Right atrium auricular region (tissue), 2 donors: ENCODE results near the gene SEMA4C. TPM values are rescaled to one million over a fixed set of nuclear protein-coding genes. Genes with fewer than 3 reads are reported as not detected.

Experiments
- DNase-seq: peaks from one replicate; pipeline ENCODE4 v3.0.0-alpha.2; 2019; ENCODE audit warnings: low spot score
- H3K27ac ChIP-seq, 2 donors: fragments of 200-600 bp; sonication (generic); 1 replicate in 1 of 2; 2 replicates in 1 of 2; pipeline ENCODE4 v1.5.1; 2016 to 2019
- H3K27me3 ChIP-seq, 2 donors: fragments of 200-600 bp; sonication (generic); one replicate each; pipeline versions ENCODE4 v1.5.1 to v1.6.0; 2017 to 2019
- H3K36me3 ChIP-seq: fragments of 200-600 bp; sonication (generic); one replicate; pipeline ENCODE4 v1.5.1; 2016
- H3K4me1 ChIP-seq, 2 donors: fragments of 200-600 bp; sonication (generic); one replicate each; pipeline versions ENCODE4 v1.5.1 to v1.6.0; 2017 to 2019
- H3K4me3 ChIP-seq, 2 donors: fragments of 200-600 bp; sonication (generic); 1 replicate in 1 of 2; 2 replicates in 1 of 2; pipeline ENCODE4 v1.5.1; 2017 to 2019; ENCODE audit warnings: mild to moderate bottlenecking in 1 of 2, moderate library complexity in 1 of 2
- H3K9me3 ChIP-seq, 2 donors: fragments of 200-600 bp; sonication (generic); one replicate each; pipeline ENCODE4 v1.5.1; 2019
- total RNA-seq, 2 donors: library from RNA; depleted of rRNA; stranded (reverse); fragments of >200 nt; gene quantifications; one replicate each; pipeline ENCODE4 v1.1.0, GENCODE V29; 2016
- TF ChIP-seq, protein P1 (sequence below), 2 donors: fragments of 200-600 bp; sonication (generic); IDR thresholded peaks; one replicate each; pipeline ENCODE4 v1.5.1; 2019; ENCODE audit warnings: antibody characterized with exemption in 2 of 2

SEMA4C gene
- total RNA-seq, 2 donors from 2014 or later, result 12.0 to 23.3 TPM

DNA sequence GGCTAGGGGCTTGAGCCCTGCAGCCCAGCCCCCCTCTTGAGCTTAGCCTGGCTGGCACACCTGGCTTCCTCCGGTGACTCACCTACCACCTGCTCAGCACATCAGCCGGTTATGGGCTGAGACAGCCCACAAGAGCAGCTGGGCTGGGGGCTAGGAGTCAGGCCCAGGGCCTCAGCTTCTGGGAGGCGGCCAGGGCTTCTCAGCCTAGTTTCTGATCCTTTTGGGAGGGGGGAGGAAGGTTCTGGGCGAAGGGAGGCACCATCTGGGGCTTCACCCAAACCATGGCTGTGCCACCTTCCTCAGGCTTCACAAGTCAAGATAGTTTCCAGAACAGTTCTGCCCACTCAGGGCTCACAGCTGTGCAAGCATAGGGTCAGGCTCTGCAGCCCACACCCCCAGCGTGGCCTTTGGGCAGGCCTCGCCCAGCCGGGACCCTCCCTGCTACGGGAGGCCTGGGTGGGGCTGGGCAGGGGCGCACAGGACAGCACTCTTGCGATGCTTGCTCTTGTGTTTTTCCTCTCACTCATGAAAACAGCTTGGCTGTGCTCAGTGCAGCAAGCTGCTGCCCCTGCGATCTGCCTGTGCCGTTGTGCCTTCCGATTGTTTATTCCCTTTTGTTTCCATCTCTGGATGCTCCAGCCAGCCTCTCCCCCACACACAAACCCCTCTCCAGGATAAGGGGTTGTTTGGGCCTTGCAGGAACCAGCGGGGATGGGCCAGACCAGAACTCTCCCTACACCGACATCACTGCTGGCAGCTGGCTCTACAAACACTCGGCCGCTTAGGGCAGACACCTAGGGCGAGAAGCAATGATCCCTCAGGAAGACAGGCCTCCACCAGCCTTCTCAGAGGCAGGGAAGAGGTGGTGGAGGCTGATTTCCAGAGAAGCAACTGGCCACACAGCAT lies 26.1 kb upstream of the SEMA4C start:
- no peaks in the 10 kb centered on the region for H3K9me3 ChIP-seq
- no peak overlapping the region for H3K27ac ChIP-seq
- H3K36me3 ChIP-seq, result no peaks in the 10 kb centered on the region
- no peak overlapping the region for H3K4me3 ChIP-seq
- H3K27me3 ChIP-seq, result no peaks in the 10 kb centered on the region
- peaks cover 0 to 22% of the 10 kb centered on the region in 2 donors for H3K4me1 ChIP-seq
- DNase-seq, result no peak
- TF ChIP-seq, protein P1, sequence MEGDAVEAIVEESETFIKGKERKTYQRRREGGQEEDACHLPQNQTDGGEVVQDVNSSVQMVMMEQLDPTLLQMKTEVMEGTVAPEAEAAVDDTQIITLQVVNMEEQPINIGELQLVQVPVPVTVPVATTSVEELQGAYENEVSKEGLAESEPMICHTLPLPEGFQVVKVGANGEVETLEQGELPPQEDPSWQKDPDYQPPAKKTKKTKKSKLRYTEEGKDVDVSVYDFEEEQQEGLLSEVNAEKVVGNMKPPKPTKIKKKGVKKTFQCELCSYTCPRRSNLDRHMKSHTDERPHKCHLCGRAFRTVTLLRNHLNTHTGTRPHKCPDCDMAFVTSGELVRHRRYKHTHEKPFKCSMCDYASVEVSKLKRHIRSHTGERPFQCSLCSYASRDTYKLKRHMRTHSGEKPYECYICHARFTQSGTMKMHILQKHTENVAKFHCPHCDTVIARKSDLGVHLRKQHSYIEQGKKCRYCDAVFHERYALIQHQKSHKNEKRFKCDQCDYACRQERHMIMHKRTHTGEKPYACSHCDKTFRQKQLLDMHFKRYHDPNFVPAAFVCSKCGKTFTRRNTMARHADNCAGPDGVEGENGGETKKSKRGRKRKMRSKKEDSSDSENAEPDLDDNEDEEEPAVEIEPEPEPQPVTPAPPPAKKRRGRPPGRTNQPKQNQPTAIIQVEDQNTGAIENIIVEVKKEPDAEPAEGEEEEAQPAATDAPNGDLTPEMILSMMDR (IDR thresholded peaks at IDR 0.05), result no peak

DNA sequence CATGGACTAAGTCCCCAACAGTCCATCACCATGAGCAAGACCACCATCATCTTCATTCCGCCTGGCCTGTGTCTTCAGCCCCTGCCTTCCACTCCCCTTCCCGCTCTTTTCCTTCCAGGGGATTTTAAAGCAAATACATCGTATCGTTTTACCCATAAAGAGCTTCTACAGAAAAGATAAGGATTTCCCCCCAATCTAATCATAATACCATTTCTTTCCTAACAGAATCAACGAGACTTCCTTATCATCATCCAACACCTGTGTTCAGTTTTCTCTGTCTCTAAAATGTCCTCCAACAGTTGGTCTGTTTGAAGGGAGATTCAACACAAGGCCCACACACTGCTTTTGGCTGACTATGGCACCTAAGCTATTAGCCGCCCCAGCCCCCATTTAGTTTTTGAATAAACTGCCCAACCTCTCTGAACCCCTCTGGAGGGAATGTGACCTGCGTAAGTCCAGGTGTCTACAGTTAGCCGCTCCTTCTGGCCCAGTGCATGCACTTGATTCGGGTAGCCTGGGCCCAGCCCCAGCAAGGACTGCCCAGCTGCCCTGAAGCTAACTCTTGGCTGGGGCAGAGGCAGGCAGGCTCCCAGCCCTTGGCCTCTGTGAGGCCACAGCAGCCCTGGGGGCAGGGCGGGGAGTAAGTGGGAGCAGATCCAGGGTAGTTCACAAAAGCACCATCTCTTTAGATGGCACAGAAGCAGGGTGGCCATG lies 25.3 kb upstream of the SEMA4C start:
- no peak overlapping the region for H3K4me3 ChIP-seq
- DNase-seq, result no peak
- peaks cover 0 to 30% of the 10 kb centered on the region in 2 donors for H3K4me1 ChIP-seq
- H3K36me3 ChIP-seq, result no peaks in the 10 kb centered on the region
- H3K9me3 ChIP-seq, result no peaks in the 10 kb centered on the region
- TF ChIP-seq, protein P1 (IDR thresholded peaks at IDR 0.05), result no peak
- H3K27ac ChIP-seq, result no peak overlapping the region
- H3K27me3 ChIP-seq, result no peaks in the 10 kb centered on the region

DNA sequence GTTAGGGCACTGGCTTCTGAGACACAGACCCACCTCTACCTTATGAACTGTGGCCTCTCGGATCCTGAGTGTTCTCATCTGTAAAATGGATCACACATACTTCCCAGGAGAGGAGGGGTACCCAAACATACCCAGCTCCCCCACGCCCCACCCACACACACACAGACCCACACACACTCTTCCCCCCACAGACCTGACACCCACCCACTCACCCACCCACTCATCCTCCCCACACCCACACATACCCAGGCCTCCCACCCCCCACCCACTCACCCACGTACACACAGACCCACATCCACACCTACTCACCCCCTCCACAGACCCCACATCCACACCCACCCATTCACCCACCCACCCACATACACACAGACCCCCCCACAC lies 24.3 kb upstream of the SEMA4C start:
- TF ChIP-seq, protein P1 (IDR thresholded peaks at IDR 0.05), result no peak
- Histone ChIP-seq H3K27me3 (no peaks in the 10 kb centered on the region), H3K4me3 (no peak overlapping the region), H3K27ac (no peak overlapping the region), H3K4me1 (peaks cover 0 to 30% of the 10 kb centered on the region in 2 donors), H3K9me3 (no peaks in the 10 kb centered on the region), H3K36me3 (no peaks in the 10 kb centered on the region)
- DNase-seq, result no peak

DNA sequence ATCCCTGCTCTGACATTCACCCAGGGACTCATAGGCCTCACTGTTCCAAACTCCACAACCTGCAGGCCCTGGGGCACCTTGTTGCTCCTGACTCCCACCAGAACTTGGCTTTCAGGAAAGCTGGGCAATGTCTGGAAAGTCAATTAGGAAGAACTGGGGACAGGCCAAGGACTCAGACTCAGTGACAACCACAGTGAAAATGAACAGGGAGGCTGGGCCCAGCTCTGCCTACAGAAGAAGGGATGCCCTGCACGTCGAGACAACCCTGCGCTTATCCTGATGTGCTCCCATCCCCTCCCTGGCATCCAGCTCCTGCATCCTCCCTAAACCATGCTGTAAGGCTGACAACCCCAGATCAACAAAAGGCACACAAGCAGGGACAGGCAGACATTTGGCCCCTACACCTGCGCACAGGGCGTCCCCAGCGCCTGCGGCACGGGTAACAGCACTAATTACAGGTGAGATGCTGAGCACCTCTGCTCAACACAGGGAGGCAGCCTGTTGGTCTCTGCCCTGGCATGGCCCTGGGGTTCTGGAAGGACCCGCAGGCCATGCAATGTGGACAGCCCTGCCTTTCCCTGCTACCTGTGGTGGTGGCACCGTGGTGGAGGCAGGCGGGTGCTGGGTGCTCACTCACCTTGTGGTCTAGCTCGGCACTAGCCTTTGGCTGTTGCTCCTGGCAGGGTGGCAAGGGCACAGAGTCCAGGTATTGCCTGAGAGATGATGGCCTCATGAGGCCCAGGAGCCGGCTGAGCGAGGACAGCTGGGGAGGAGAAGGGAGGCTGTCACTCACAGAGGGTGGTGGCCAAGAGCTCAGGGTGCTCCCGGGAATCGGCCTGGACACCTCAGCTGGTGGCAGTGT lies 23.6 kb upstream of the SEMA4C start:
- Histone ChIP-seq H3K27ac (no peak overlapping the region), H3K9me3 (no peaks in the 10 kb centered on the region), H3K4me3 (no peak overlapping the region), H3K4me1 (peaks cover 0 to 34% of the 10 kb centered on the region in 2 donors), H3K36me3 (no peaks in the 10 kb centered on the region), H3K27me3 (no peaks in the 10 kb centered on the region)
- DNase-seq, result no peak
- TF ChIP-seq, protein P1 (IDR thresholded peaks at IDR 0.05), result no peak

DNA sequence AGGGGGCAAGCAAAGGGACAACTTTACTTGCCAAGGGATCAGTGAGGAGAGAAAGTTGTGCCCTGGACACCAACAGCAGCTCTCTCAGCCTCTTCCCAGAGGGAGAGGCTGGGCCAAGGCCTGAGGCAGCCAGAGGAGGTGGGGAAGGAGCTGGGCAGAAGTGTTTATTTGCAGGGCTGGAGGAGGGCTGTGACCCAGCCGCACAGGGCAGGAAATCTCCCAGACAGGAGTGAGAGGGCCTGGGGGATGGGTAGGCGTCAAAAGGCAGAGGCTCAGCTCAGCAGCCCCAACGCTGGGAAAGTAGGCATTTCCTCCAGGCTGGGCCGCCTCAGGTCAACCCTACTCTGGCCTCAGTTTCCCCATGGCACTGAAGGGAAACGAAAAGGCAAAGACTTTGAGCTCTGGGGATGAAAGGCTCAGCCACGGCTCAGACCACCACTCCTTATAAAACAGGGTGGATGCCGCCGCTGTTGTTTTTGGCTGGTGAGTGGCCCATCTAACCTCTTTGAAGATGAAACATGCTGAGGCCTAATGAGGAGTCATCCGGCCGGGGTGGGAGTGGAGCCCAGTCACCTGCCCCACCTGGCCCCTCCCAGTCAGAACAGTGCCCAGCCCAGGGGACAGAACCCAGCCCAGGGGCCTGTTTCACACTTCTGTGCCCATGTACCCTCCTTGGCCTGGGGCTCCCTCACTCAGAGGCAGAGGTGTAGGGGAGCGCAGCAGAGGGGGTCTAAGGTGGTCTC lies 21.9 kb upstream of the SEMA4C start:
- DNase-seq, result no peak
- peaks cover 0 to 52% of the 10 kb centered on the region in 2 donors for H3K4me1 ChIP-seq
- TF ChIP-seq, protein P1 (IDR thresholded peaks at IDR 0.05), result no peak

More for the DNA sequence above, 21.9 kb upstream of the SEMA4C start:
- Histone ChIP-seq H3K27me3 (no peaks in the 10 kb centered on the region), H3K36me3 (no peaks in the 10 kb centered on the region), H3K9me3 (no peaks in the 10 kb centered on the region), H3K4me3 (no peak overlapping the region), H3K27ac (no peak overlapping the region)
